GM19395 (cell line): ENCODE measurements around the gene RNF32.

ENCODE experiments used
- ATAC-seq: cut with Tn5 transposase; IDR thresholded peaks from one replicate; pipeline ENCODE4 v1.9.1; 2021; ENCODE audit warnings: mild to moderate bottlenecking, moderate library complexity; ENCODE audit not compliant: unreplicated experiment

Gene RNF32

DNA sequence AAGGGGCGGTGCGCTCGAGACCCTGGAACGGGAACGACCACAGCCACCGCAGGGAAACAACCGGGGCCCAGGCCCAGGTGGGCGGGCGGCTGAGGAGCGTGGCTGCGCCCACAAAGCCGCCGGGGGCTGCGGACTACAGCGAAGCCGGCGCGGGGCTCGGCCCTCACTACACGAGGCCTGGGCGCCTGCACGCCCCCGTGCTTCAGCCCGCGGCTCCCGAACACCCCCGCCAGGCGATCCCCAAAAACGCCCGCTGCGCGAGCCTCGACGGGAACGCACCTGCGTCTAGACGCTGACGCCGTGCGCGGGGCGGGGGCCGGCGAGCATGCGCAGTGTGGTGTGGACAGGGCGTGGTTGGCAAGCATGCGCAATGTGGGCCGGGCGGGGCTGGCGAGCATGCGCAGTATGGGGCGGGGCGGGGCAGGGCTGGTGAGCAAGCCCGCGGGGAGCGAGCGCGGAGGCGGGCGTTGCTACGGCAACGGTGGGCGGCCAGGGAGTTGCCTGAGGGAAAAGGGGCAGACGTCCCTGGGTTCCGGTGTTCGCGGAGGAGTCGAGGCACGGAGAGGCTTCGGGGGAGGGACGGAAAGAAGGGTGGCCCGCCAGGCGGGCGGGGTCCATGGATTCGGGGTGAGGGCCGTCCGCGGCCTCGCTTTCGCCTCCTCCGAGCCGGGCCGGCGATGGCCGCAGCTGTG, at the start of gene RNF32:
Gene RNF32, plus strand, starts transcription at position 518 of the 692 bp plus-strand sequence. CDS start 3,104 bp downstream, outside the sequence.
- peak; percentile 85 for ATAC-seq

DNA sequence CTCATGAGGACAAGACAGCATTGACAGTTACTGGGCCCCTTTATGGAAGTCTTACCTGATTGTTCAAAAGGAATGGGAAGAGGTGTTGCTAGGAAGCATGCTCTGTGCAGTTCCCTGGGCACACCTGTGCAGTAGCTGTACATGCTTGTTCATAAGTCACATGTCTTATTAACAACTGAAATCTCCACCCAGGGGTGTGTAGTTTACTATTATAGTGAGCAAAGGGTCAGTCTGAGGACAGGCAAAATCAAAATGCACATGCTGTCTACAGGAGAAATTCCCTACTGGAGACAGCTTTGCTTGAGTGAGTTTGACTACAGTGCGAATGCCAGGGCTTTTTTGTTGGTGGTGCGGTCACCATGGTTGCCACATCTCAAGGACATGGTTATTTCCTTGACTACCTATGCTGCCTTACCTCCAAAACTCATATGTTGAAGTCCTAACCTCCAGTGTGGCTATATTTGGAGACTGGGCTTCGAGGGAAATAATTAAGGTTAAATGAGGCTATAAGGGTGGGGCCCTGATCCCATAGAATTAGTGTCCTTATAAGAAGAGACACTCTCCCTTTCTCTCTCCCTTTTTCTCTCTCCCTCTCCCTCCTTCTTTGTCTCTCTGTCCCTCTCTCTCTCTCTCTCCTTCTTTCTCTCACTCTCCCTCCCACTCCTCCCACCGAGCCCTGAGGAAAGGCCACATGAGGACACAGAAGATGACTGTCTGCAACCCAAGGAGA, 48.3 kb upstream of the RNF32 start:
- no peak for ATAC-seq

GRCh38 chr7:156594283-156595080, 46.1 kb upstream of the RNF32 start:
- ATAC-seq, result no peak

DNA sequence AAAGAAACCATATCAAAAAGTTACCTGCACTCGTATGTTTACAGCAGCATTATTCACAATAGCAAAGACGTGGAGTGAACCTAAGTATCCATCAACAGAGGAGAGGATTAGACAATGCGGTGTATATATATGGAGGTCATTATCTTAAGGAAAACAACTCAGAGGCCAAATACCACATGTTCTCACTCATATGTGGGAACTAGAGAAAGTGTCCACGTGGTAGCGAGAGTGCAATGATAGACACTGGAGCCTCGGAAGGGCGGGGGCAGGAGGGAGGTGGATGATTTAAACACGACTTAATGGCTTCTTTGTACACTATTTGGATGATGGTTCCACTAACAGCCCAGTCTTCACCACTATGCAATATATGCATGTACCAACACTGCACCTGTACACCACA, 40.1 kb upstream of the RNF32 start:
- ATAC-seq, result no peak

DNA sequence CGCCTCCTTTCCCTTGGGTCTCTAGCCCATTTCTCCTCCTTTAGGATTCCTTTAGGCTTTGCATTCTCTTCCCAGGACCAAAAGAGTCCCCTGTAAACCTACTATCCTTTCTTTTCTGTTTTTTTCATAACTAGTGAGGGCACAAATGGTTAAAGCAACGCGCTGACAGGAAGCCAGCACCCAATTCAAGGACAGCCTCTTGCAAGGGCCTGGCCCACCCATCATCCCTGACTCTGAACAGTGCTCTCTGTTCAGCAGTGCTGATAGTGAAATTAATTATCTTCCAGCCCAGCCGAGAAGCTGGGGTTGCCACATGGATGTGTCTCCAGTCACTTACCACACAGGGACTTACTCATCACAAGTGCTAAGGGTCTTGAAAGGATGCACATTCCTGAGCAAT, 38.3 kb upstream of the RNF32 start:
- no peak for ATAC-seq

GRCh38 chr7:156603011-156603410, 37.6 kb upstream of the RNF32 start:
- ATAC-seq, result no peak

DNA sequence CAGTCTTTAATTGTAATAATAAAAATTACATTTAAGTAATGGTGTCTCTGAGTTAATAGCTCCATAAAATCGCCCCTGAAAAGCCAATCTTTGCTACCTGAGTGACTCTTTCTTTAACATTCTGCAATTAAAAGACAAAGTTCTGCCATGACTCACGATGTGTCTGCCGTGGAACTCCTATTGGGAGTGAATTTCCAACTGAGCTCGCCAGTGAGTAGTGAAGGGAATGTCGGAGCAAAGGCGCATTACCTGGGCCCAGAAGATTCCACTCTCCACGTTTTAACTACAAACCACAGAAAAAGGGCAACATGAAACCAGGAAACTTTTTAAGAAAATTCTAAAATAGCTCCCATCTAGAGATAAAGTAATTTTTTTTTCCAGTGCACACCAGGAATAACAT, 36.9 kb upstream of the RNF32 start:
- ATAC-seq, result no peak

DNA sequence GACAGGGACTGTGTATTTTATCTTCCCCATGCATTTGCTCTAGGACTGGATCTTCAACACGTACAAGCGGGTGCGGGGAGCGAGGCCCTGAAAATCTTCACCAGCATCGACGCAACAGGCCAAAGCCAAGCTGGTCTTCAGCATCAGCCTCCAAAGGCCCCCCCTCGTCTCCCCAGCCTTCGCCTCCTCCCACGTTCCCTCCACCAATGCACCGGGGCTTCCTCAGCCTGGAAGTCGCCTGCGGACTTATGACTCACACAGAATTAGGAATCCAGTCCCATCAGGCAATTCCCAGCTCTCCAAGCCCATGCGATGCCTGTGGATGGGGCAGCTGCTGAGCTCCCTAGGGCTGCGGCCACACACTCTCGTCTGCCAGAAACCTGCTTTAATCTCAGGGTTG, 36.3 kb upstream of the RNF32 start:
- no peak for ATAC-seq

- no peak for ATAC-seq
Measured at GRCh38 chr7:156604836-156605695, 35.5 kb upstream of the RNF32 start.

DNA sequence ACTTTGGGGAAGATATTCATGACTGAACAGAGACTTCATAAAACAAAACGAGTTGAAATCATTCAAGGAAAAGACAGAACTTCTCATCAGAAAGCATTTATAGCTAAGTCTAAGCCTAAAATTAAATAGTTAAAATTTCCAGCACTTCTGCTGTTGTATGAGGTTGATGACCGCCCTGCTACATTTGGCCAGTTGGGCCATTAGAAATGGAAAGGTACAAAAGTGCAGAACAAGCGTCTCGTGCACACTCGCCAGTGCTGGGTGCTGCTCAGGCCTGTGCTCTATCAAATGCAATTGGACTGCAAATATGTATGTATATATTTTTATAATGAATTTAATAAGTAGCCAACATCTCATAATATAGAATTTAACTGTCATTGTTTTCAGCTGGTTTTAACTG, 34.4 kb upstream of the RNF32 start:
- ATAC-seq, result no peak

DNA sequence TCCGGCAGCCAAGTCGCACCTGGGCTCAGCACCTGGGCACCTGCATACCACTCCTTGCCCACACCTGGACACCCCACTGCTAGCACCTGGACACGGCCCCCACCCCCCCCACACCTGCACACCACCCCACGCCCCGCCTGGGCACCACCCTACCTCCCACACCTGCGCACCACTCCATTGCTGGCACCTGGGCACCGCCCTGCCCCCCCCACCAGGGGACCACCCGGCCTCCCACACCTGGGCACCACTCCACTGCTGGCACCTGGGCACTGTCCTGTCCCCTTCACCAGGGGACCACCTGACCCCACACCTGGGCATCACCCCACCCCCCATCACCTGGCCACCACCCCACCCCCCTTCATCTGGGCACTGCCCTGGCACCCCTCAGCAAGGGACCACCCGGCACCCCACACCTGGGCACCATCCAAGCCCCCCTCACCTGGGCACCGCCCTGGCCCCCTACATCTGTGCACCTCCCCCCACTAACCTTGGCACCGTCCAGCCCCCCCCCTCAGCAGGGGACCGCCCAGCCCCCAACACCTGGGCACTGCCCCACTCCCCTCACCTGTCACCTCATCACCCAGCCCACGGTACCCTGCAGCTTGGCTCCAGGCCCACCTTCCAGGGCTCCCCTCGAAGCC, 33.8 kb upstream of the RNF32 start:
- no peak for ATAC-seq

GRCh38 chr7:156607332-156608172, 33.0 kb upstream of the RNF32 start:
- ATAC-seq, result no peak

DNA sequence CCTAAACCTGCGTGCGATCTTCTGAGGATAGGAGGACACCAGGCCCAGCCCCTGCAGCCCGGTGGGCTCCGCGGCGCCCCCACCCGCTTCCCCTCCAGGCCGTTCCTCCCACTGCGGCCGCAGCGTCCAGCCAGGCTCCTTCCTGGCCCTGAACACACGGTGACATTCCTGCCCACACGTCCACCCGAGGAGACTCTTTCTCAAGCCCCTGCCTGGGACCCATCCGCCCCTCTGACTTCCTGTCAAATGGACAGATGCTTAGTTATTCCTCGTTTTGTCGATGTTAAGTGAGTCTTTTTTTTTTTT, 32.4 kb upstream of the RNF32 start:
- no peak for ATAC-seq

DNA sequence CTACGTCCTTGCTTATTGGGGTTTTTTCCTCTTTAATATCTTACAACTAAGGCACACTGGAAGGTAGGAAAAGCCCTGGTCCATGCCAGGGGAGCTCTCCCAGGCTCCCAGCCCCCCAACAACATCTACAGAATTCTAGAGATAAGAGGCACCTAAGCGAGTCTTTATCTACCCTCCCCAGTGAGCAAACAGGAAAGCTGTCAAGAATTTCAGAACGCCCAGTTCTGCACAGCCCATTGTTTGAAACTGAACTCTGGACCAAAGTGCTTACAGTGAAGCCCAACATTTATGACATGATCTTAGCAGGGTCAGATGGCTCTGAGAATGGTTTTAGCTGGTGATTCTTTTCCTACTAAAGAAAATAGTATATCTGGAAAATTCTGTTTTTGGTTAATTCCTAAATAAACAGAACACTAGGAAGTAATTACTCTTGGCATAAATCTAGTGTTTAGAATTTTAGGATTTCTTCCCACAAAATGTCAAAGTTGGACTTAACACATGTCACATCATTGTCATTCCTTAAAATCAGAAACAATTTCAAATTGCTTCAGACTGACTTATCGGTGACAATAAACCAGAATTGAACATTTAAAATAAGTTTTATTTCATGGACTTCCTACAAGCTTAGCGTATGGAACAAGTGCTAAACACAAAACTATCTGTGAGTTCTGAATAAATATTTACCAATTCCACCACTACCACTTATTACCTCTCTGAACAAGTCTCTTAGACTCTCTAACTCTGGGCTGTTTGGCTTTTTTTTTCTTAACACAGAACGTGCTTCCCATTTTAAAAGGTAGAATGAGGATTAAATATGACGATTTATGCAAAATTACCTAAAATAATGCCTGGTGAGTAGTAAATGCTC, 31.3 kb upstream of the RNF32 start:
- no peak for ATAC-seq

DNA sequence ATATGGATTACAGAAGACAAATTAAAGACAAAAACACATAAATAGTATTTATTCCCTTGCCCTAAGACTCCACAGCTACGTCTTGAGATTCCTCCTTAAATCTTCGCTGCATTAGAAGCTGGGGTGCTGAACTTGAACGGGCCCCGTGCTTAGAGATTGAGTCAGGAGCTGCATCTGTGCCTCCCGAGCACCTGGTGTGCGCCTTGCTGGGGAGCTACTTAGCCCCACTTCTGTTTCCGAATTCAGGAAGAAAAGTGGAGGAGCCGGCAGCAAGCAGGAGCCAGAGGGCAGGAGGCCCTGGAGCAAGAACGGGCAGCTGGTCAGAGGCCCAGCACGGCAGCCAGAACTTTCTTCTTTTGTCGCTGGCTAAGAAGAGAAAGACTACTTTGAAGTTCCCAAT, 30.4 kb upstream of the RNF32 start:
- no peak for ATAC-seq

- ATAC-seq, result no peak
Measured at GRCh38 chr7:156610601-156611000, 30.0 kb upstream of the RNF32 start.

DNA sequence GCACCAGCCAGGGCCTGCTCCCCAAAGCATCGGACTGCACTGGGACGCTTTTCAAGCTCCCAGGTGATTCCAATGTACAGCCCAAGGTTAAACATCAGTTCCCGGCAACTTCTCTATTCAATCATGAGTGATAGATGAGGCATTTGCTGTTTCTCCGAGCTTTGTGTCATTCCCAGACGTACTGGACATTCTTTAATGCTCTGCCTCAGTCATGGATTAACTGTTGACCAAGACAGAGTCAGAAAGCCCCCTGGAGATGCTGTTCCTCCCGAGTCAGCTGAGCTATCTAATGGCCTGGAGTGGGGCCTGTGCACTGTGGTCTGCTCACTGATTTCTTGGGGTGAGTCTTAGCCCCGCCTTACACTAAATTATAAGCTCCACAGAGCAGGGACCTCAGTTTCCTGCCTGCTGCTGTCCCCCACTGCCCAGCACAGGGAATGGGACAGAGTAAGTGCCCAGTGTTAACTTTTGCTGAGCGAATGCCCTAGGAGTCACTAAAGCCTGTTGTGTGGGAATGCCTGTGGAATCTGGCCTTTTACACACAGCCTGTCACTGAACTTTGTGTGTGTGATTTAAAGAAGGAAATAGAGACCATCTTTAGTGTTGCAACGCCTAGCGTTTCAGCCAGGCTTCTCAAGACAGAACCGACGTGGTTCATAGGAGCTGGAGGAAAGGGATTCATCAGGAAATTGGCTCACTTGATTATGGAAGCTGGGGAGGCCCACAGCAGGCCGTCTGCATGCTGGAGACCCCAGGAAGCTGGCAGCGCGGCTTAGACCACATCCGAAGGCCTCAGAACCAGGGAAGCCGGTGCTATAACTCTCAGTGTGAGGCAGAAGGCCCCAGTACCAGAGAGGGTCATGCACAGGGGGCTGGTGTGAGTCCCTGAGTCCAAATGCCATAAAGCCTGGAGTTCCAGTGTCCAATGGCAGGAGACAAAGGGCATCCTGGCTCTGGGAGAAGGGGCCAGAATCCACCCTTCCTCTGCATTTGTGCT, 29.3 kb upstream of the RNF32 start:
- ATAC-seq, result no peak
